ENCODE results near the gene TGFBR3. TPM values are rescaled to one million over a fixed set of nuclear protein-coding genes. Genes with fewer than 3 reads are reported as not detected.

TGFBR3 gene
- total and polyA plus RNA-seq, 9 of the 15 experiments (the other 6 are each of a cell fraction or from before 2014, with no cell fraction given) = 3.6 to 32.4 (median 15.6) TPM

DNA sequence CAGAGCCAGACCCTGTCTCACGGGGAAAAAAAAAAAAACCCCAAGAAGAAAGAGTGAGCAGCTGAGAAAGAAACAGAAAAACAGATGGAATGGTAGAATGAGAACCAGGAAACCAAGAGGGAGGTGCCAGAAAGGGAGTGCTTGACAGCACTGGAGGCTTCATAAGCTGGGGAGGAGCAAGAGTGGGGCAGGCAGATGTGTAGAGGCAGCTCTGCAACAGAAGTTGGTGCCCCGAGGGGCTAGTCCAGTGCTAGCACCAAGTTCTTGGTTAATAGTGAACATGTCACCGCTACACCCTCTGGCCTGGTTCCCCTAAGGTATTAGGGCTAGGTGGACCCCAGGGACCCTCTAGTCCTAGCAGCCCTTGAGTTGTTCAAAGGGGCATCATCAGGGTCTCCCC lies 98.0 kb downstream of the TGFBR3 start:
- CTCF ChIA-PET (ENCODE audit: low intra/inter-chr PET ratio) = no interaction called here
- Histone ChIP-seq H3K9me1 (ENCODE audit: control insufficient read depth, insufficient read depth, low read length) (no peaks in the 10 kb centered on the region), H3K79me2 (ENCODE audit: control insufficient read depth, insufficient read depth, low read length) (no peaks in the 10 kb centered on the region), H4K20me1 (replicated peaks; ENCODE audit: control insufficient read depth, insufficient read depth, low read length) (no peaks in the 10 kb centered on the region), H3K4me2 (ENCODE audit: insufficient read depth, low read length) (no peak overlapping the region), H2AFZ (ENCODE audit: low read depth, low read length) (no peak overlapping the region), H3K9ac (ENCODE audit: insufficient read depth in 1 of 2, low read depth in 2 of 2, low read length in 2 of 2) (no peak overlapping the region), H3K27me3 (ENCODE audit: control insufficient read depth in 2 of 2, insufficient read depth in 2 of 2, low read length in 2 of 2) (no peaks in the 10 kb centered on the region), H3K36me3 (ENCODE audit: control insufficient read depth, insufficient read depth, low read length) (peaks cover 4% of the 10 kb centered on the region; the same call in 1 of the 3 replicates), H3K4me3 (no peak overlapping the region), H3K9me3 (replicated peaks; ENCODE audit: control insufficient read depth, insufficient read depth, low read depth, low read length) (no peaks in the 10 kb centered on the region), H3K4me1 (replicated peaks in 1 of 2; ENCODE audit: control insufficient read depth in 2 of 2, insufficient read depth in 2 of 2, low read length in 2 of 2) (peaks cover 3 to 8% of the 10 kb centered on the region in 2 experiments; a peak in 3 of 5 replicates), H3K27ac (ENCODE audit: extremely low read depth, low read depth, low read length) (no peak overlapping the region)
- TF ChIP-seq RFX1 (IDR thresholded peaks at IDR 0.05) (no peak), TBP (optimal IDR thresholded peaks at IDR 0.05; ENCODE audit: low read depth, low read length) (no peak)
- TF ChIP-seq, protein P1, sequence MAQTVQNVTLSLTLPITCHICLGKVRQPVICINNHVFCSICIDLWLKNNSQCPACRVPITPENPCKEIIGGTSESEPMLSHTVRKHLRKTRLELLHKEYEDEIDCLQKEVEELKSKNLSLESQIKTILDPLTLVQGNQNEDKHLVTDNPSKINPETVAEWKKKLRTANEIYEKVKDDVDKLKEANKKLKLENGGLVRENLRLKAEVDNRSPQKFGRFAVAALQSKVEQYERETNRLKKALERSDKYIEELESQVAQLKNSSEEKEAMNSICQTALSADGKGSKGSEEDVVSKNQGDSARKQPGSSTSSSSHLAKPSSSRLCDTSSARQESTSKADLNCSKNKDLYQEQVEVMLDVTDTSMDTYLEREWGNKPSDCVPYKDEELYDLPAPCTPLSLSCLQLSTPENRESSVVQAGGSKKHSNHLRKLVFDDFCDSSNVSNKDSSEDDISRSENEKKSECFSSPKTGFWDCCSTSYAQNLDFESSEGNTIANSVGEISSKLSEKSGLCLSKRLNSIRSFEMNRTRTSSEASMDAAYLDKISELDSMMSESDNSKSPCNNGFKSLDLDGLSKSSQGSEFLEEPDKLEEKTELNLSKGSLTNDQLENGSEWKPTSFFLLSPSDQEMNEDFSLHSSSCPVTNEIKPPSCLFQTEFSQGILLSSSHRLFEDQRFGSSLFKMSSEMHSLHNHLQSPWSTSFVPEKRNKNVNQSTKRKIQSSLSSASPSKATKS (CRISPR knock-in tag; IDR thresholded peaks at IDR 0.05) = no peak
- TF ChIP-seq, protein P2, sequence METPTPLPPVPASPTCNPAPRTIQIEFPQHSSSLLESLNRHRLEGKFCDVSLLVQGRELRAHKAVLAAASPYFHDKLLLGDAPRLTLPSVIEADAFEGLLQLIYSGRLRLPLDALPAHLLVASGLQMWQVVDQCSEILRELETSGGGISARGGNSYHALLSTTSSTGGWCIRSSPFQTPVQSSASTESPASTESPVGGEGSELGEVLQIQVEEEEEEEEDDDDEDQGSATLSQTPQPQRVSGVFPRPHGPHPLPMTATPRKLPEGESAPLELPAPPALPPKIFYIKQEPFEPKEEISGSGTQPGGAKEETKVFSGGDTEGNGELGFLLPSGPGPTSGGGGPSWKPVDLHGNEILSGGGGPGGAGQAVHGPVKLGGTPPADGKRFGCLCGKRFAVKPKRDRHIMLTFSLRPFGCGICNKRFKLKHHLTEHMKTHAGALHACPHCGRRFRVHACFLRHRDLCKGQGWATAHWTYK (CRISPR knock-in tag; IDR thresholded peaks at IDR 0.05) = no peak
- FAIRE-seq (no peak), DNase-seq (ENCODE audit: extremely low read depth in 1 of 4, low spot score in 3 of 4) (no peak), ATAC-seq (peak; percentile 13; the same call in 1 of the 3 replicates)
- in situ Hi-C loops (cut with MboI) (no loop called here), intact Hi-C loops (cut with micrococcal nuclease) (no loop called here)
- POLR2A ChIA-PET = interaction anchor here (0.6 to 1.1 kb wide), 3 partner anchors 9 to 710 kb away, joined by 3 to 4 read pairs (median 3); no protein-coding TSS in a partner anchor
- no TSS peak for BruUV-seq (replicated peaks)
- 74% methylated on average over 3 of the region's 3 CpGs for WGBS (ENCODE audit: insufficient coverage, low coverage, missing lambda C conversion rate)
